HFF-Myc (cell line): ENCODE results near the gene ADAMTS17.

Experiments used
- DNase-seq: peaks from one replicate; pipeline ENCODE4 v3.0.0-alpha.2; 2011; ENCODE audit warnings: low read depth; ENCODE audit errors: extremely low read depth
- H3K4me3 ChIP-seq: replicated peaks from 2 replicates; pipeline ENCODE4 v1.5.1; 2011; ENCODE audit warnings: low read depth, mild to moderate bottlenecking, control low read depth, low read length
- TF ChIP-seq, protein P1 (sequence below): IDR thresholded peaks from 2 replicates; pipeline ENCODE4 v1.5.1; 2012; ENCODE audit warnings: mild to moderate bottlenecking, low read depth, low read length, control low read depth; ENCODE audit errors: missing control alignments

The ADAMTS17 gene

DNA sequence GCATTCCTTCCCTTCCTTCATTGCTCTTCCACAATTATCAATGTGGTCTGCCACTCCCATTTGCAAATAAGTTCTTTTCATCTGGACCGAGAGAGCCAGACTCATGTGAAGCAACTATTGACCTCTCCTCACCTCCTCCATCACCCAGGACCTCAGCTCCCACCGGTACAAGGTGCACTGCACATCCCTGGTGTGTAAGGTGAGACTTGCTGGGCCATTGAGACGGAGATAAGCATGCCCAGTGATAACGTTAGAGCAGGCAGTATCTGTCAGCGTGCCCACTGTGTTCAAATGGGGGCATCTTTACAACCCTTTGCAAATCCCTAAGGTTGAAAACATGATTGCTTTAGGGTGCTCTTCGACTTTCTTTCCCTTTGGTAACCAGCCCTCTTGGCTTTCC, 154.8 kb downstream of the ADAMTS17 start:
- DNase-seq: no peak
- no peak overlapping the region for H3K4me3 ChIP-seq
- TF ChIP-seq, protein P1, sequence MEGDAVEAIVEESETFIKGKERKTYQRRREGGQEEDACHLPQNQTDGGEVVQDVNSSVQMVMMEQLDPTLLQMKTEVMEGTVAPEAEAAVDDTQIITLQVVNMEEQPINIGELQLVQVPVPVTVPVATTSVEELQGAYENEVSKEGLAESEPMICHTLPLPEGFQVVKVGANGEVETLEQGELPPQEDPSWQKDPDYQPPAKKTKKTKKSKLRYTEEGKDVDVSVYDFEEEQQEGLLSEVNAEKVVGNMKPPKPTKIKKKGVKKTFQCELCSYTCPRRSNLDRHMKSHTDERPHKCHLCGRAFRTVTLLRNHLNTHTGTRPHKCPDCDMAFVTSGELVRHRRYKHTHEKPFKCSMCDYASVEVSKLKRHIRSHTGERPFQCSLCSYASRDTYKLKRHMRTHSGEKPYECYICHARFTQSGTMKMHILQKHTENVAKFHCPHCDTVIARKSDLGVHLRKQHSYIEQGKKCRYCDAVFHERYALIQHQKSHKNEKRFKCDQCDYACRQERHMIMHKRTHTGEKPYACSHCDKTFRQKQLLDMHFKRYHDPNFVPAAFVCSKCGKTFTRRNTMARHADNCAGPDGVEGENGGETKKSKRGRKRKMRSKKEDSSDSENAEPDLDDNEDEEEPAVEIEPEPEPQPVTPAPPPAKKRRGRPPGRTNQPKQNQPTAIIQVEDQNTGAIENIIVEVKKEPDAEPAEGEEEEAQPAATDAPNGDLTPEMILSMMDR: no peak

DNA sequence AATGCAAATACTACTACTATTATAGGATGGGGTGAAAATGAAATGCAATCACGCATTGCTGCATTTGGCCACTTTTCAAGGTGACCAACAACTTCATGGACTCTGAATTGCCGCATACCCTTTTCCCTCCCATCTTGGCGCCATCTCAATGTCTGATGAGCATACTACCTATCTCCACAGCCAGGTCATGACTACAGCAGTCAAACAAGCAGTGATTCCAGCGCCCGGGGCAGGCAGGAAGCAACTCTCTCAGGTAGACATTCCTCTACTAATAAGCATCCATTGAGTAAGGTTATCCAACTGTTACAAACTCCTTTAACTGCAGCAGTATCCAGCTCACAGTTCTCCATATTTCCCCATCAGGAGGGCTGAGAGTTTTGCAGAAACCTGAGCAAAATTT, 155.4 kb downstream of the ADAMTS17 start:
- no peak overlapping the region for H3K4me3 ChIP-seq
- DNase-seq: no peak
- TF ChIP-seq, protein P1: no peak

DNA sequence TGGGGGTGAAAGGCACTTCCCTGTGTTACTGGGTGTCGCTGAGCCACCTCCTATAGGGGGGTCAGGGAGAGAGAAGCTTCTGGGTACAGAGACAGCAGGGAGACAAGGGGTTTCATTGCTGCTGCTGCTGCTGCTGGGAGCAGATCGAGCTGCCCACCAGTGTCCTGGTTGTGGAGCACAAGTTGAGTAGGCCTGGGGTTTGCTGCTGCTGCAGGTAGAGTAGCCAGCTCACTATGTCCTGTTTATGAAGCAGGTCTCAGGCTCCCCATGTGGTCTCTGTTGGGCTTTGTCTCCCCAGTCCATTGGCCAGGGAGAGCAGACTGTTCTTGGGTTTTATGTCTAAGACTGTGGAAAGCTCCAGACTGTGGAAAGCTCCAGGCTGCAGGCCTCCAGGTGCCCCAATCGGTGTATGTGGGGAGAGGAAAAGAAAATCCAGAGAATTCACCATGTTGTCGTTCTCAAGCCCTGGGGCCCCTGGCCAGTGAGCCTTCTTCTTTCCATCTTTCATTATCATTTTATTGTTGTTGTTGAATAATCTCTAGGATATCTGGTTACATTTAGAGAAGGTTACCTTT, 157.8 kb downstream of the ADAMTS17 start:
- H3K4me3 ChIP-seq: no peak overlapping the region
- no peak for DNase-seq
- TF ChIP-seq, protein P1: no peak

DNA sequence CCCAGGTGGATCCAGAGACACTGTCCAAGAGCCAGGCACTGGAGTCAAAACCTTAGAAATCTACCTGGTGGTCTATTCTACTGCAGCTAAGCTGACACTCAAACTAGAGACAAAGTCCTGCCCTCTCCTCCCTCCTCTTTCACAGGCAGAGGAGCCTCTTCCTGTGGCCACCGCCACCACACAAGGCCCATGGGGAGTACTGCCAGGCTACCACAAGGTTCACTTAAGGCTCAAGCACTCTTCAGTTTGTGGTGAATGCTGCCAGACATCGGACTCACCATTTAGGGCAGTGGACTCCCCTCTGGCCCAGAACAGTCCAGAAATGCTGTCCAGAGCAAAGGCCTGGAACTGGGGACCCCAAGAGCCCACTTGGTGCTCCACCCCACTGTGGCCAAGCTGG, 160.9 kb downstream of the ADAMTS17 start:
- TF ChIP-seq, protein P1: no peak

DNA sequence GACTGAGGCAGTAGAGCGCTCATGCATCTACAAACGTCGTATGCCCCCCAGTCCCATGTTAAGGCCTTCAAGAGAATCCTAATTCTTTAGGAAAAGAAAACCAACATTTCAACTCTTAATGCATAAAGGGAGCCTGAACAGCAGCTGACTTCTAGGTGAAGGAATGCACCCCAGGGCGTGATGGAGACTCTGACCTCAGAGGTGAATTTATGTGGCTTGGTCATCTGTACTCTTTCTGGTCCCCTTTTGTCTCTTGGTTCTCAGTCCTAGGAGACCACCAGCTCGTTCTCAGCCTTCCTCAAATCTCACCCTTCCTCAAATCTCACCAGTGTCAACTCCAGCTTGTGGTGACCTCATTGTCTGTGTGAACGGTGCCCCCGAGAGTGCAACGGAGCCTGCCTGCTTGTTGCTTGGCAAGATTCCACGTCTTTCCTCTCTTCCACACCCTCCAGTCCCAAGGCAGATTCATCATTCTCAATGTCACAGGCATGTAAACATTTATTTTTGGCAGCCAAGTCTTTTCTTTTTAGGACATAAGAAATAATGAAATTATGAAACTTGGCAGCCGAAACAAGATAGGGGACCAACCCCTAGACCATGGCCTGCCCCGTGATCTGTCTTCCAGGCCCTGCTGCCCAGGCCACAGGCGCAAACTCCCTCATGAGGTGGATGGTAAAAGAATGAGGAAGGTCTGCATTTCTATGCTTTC, 166.2 kb downstream of the ADAMTS17 start:
- H3K4me3 ChIP-seq: no peak overlapping the region
- TF ChIP-seq, protein P1: no peak
- no peak for DNase-seq

More for the DNA sequence above, 160.9 kb downstream of the ADAMTS17 start:
- no peak overlapping the region for H3K4me3 ChIP-seq
- no peak for DNase-seq

DNA sequence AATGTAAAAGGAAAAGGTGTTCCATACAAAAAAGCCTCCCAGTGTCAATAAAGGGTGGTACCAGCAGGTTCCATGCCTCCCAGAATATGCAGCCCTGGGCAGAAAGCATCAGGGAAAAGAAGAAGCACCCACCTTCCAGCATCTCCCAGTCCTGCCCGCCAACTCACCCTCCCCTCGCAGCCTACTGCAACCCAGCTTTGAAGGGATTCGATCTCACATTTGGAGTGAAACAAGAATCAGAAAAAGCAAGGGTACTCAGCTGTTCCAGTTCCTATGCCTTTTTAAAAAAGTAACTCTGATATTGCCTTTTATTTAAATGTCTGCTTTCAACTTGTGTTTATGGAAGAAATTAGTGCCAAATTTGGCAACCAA, 166.9 kb downstream of the ADAMTS17 start:
- no peak for DNase-seq
- TF ChIP-seq, protein P1: no peak
- H3K4me3 ChIP-seq: no peak overlapping the region
